Measurements from ENCODE around the gene JMJD1C.
"Not testable (repeated sequence)": the region's sequence is repeated elsewhere in the genome, so short reads cannot be mapped to it uniquely, and the experiment has no call there.

Gene JMJD1C

GRCh38 chr10:63465293-63466143, at the start of gene JMJD1C:
JMJD1C (minus strand) TSS chr10:63465977; CDS start chr10:63465662, 315 bp downstream.
- DNase-seq (ENCODE audit: low read depth in 1 of 2, low spot score in 1 of 2) = peak; percentile 29 to 30

GRCh38 chr10:63515002-63515763, 49.4 kb upstream of the JMJD1C start:
- DNase-seq (ENCODE audit: low read depth in 1 of 2, low spot score in 1 of 2) = no peak

GRCh38 chr10:63506554-63506953, 40.8 kb upstream of the JMJD1C start:
- DNase-seq (ENCODE audit: low read depth in 1 of 2, low spot score in 1 of 2) = no peak

- DNase-seq (ENCODE audit: low read depth in 1 of 2, low spot score in 1 of 2) = no peak
These were observed 39.8 kb upstream of the JMJD1C start for GRCh38 chr10:63505562-63505961.

- no peak for DNase-seq (ENCODE audit: low read depth in 1 of 2, low spot score in 1 of 2)
These were observed 38.5 kb upstream of the JMJD1C start for GRCh38 chr10:63504145-63504881.

GRCh38 chr10:63503395-63503794, 37.6 kb upstream of the JMJD1C start:
- no peak for DNase-seq (ENCODE audit: low read depth in 1 of 2, low spot score in 1 of 2)

GRCh38 chr10:63502832-63503231, 37.1 kb upstream of the JMJD1C start:
- DNase-seq (ENCODE audit: low read depth in 1 of 2, low spot score in 1 of 2) = no peak

GRCh38 chr10:63501954-63502353, 36.2 kb upstream of the JMJD1C start:
- no peak for DNase-seq (ENCODE audit: low read depth in 1 of 2, low spot score in 1 of 2)

- not testable (repeated sequence) for DNase-seq (ENCODE audit: low read depth in 1 of 2, low spot score in 1 of 2)
These were observed 34.8 kb upstream of the JMJD1C start for GRCh38 chr10:63500551-63500950.

- DNase-seq (ENCODE audit: low read depth in 1 of 2, low spot score in 1 of 2) = no peak
These were observed 32.9 kb upstream of the JMJD1C start for GRCh38 chr10:63498665-63499064.

- no peak for DNase-seq (ENCODE audit: low read depth in 1 of 2, low spot score in 1 of 2)
These were observed 31.5 kb upstream of the JMJD1C start for GRCh38 chr10:63497321-63497720.

GRCh38 chr10:63496561-63496960, 30.8 kb upstream of the JMJD1C start:
- DNase-seq (ENCODE audit: low read depth in 1 of 2, low spot score in 1 of 2) = no peak

GRCh38 chr10:63494951-63495350, 29.2 kb upstream of the JMJD1C start:
- no peak for DNase-seq (ENCODE audit: low read depth in 1 of 2, low spot score in 1 of 2)

GRCh38 chr10:63493004-63493403, 27.2 kb upstream of the JMJD1C start:
- DNase-seq (ENCODE audit: low read depth in 1 of 2, low spot score in 1 of 2) = no peak

GRCh38 chr10:63492317-63492690, 26.5 kb upstream of the JMJD1C start:
- DNase-seq (ENCODE audit: low read depth in 1 of 2, low spot score in 1 of 2) = not testable (repeated sequence)

GRCh38 chr10:63491588-63492316, 26.0 kb upstream of the JMJD1C start:
- no peak for DNase-seq (ENCODE audit: low read depth in 1 of 2, low spot score in 1 of 2)

- no peak for DNase-seq (ENCODE audit: low read depth in 1 of 2, low spot score in 1 of 2)
These were observed 24.1 kb upstream of the JMJD1C start for GRCh38 chr10:63489838-63490237.

- no peak for DNase-seq (ENCODE audit: low read depth in 1 of 2, low spot score in 1 of 2)
These were observed 22.2 kb upstream of the JMJD1C start for GRCh38 chr10:63487990-63488389.

GRCh38 chr10:63483983-63484382, 18.2 kb upstream of the JMJD1C start:
- DNase-seq (ENCODE audit: low read depth in 1 of 2, low spot score in 1 of 2) = no peak

GRCh38 chr10:63481815-63482421, 16.1 kb upstream of the JMJD1C start:
- DNase-seq (ENCODE audit: low read depth in 1 of 2, low spot score in 1 of 2) = no peak

GRCh38 chr10:63480237-63480636, 14.5 kb upstream of the JMJD1C start:
- no peak for DNase-seq (ENCODE audit: low read depth in 1 of 2, low spot score in 1 of 2)
